Activated naive CD4-positive, alpha-beta T cell (primary cell): Measurements from ENCODE around the gene MEIKIN.
"Not testable (repeated sequence)": the region's sequence is repeated elsewhere in the genome, so short reads cannot be mapped to it uniquely, and the experiment has no call there.

Experiments
- DNase-seq, 4 experiments: peaks; one replicate each; lab custom pipeline; 2025; lab: John Stamatoyannopoulos, UW

The MEIKIN gene

DNA sequence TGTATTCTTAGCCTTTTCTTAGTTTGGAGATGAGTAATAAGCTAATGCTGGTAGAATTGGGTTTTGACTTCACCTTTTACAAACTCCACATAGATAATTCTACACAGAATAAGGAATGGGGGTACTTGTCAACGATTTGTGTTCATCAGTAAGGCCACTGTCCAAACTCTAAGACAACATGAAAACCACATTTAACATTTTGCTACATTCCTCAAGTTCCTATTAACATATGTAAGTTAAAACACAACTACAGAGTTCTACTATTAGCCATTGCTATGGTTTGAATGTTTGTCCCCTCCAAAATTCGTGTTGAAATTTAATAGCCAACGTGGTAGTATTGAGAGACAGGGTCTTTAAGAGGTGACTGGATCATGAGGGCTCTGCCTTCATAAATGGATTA is 31.9 kb downstream of the MEIKIN start:
- no peak for DNase-seq

DNA sequence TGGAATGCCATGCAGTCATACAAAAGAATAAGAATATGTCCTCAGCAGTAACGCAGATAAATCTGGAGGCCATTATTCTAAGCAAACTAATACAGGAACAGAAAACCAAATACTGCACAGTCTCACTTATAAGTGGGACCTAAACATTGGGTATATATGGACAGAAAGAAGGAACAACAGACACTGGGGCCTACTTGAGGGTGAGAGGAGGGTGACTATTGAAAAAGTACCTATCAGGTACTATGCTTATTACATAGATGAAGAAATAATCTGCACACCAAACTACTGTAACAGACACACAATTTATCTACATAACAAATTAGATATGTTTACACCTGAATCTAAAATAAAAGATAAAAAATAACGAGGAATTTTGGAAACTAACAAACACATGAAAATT is 38.8 kb downstream of the MEIKIN start:
- no peak for DNase-seq

DNA sequence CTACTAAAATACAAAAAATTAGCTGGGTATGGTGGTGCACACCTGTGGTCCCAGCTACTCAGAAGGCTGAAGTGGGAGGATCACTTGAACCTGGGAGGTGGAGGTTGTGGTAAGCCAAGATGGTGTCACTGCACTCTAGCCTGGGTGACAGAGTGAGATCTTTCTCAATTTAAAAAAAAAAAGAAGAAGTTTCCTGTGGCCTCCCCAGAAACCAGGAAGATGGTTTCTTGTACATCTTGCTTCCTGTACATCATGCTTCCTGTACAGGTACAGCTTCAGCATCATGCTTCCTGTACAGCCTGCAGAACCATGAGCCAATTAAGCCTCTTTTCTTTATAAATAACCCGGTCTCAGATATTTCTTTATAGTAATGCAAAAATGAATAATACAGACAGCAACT is 43.2 kb downstream of the MEIKIN start:
- DNase-seq, result not testable (repeated sequence)

DNA sequence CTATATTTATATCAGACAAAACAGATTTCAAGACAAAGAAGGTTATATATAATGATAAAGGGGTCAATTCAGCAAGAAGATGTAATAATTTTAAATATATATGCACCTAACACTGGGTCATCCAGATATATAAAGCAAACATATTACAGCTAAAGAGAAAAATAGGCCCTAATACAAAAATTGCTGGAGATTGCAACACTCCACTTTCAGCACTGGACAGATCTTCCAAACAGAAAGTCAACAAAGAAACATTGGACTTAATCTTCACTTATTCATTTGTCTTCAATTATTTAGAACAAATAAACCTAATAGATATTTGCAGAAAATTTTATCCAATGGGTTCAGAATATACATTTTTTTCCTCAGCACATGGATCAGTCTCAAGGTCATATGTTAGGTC is 45.8 kb downstream of the MEIKIN start:
- DNase-seq, result no peak

DNA sequence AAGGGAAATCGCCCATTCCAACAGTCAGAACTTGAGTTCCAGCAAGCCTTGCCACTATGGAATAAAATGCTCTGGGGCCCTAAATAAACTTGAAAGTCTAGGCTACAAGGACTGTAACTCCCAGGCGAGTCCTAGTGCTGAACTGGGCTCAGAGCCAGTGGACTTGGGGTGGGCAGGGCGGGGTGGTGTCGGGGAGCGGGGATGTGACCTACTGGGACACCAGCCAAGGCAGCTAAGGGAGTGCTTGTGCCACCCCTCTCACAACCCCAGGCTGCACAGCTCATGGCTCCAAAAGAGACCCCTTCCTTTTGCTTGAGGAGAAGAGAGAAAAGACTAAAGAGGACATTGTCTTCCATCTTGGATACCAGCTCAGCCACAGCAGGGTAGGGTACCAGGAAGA is 61.5 kb downstream of the MEIKIN start:
- DNase-seq, result no peak

DNA sequence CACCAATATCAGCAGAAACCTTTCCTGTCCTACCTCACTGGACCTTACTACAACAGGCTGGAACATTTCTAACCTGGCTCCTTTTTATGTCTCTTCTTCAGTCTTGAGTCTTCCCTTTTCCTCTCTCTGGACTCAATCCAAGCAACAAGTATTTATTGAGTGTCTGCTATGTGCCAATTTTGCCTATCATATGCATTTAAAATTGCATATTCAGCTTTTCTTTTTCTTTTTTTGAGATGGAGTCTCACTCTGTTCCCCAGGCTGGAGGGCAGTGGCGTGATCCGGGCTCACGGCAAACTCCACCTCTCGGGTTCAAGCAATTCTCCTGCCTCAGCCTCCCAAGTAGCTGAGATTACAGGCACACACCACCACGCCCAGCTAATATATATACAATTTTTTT is 65.8 kb downstream of the MEIKIN start:
- DNase-seq, result no peak

DNA sequence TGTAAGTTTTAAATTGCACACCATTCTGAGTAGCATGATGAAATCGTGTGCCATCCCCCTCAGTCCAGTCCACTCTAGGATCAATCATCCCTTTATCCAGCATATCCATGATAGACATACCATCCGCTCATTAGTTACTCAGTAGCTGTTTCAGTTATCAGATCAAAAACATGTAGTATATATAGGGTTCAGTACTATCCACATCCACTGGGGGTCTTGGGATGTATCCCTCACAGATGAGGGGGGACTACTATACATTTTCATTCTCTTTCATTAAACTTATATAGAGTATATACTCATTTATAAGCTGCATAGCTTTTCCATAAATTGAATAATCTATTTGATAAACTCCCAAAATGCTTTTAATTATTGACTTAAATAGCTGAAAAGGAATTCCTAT is 67.6 kb downstream of the MEIKIN start:
- DNase-seq, result no peak

DNA sequence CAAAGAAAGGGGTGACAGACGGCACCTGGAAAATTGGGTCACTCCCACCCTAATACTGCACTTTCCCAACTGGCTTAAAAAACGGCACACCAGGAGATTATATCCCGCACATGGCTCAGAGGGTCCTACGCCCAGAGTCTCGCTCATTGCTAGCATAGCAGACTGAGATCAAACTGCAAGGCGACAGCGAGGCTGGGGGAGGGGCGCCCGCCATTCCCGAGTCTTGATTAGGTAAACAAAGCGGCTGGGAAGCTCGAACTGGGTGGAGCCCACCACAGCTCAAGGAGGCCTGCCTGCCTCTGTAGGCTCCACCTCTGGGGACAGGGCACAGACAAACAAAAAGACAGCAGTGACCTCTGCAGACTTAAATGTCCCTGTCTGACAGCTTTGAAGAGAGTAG is 74.2 kb downstream of the MEIKIN start:
- DNase-seq, result not testable (repeated sequence)

DNA sequence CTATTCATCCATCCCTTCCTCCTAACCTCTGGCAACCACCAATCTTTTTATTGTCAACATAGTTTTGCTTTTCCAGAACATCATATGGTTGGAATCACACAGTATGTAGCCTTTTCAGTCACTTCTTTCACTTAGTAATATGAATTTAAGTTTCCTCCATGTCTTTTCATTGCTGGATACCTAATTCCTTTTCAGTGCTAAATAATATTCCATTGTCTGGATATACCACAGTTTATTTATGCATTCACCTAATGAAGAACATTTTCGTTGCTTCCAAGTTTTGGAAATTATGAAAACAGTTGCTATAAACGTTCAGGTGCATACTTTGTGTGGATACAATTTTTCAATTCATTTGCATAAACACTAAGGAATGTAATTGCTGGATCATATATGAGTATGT is 77.9 kb downstream of the MEIKIN start:
- DNase-seq, result no peak

DNA sequence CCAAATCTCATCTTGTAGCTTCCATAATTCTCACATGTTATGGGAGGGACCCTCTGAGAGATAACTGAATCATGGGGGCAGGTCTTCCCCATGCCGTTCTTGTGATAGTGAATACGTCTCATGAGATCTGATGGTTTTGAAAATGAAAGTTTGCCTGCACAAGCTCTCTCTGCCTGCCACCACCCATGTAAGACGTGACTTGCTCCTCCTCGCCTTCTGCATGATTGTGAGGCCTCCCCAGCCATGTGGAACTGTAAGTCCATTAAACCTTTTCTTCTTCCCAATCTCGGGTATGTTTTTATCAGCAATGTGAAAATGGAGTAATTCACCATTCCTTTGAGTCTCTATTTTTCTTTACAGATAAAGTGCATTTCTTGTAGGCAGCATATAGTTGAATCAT is 81.8 kb downstream of the MEIKIN start:
- DNase-seq, result no peak

DNA sequence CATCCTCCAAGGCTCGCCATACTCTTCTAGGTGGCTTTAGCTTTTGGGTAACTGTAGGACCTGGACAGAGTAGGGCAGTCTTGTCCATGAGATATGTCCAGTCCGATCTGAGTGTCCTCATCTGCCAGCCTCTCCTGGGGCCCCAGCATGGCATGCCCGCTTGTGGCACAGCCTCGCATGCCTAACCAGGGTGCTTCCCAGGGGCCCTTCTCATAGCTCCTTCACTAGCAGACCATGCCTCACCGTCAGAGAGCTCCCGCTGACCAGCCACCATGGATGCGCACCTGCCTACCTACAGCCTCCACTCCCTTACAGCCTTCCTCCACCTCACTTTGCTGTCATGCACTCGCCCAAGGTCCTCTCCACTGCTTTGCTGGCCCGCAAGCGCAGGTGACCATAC is 88.1 kb downstream of the MEIKIN start:
- no peak for DNase-seq

DNA sequence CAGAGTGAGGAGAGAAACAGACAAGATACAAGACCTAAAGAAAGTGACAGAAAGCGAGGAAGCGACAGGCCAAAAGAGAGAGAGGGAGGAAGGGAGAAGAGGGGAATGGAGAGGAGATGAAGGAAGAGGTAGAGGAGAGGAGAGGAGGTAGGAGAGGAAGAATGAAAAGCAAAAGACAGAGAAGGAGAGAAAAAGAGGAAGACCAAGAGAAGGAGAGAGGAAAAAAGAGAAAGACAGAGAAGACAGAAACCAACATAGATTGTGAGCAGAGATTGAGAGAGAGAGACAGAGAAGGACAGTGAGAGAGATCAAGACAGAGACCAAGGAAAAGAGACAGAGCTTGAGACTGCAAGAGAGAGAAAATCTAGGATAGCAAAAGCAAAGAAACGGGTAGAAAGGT is 90.0 kb downstream of the MEIKIN start:
- no peak for DNase-seq

DNA sequence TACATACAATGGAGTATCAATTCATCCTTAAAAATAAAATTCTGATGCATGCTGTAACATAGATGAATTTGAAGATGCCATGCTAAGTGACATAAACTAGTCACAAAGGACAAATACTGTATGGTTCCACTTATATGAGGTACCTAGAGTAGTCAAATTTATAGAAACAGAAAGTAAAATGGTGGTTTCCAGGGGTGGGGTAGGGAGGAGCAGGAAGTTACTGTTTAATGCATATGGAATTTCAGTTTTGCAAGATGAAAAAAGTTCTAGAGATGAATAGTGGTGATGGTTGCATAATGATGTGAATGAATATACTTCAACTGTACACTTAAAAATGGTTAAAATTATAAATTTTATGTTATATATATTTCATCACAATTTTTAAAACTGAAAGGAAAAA is 91.3 kb downstream of the MEIKIN start:
- no peak for DNase-seq

DNA sequence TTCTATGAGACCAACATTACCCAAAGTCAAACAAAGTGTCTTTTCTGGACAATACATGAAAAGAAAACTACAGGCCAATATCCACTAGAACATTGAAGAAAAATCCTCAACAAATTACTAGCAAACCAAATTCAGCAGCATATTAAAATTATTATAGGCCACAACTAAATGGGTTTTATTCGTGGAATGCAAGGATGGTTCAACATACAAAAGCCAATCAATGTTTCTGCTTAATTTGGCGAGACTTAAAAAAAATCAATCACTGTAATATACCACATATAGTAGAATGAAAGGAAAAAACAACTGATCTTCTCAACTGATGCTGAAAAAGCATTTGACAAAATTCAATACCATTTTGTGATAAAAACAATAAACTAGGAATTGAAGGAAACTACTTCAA is 96.8 kb downstream of the MEIKIN start:
- DNase-seq, result no peak

DNA sequence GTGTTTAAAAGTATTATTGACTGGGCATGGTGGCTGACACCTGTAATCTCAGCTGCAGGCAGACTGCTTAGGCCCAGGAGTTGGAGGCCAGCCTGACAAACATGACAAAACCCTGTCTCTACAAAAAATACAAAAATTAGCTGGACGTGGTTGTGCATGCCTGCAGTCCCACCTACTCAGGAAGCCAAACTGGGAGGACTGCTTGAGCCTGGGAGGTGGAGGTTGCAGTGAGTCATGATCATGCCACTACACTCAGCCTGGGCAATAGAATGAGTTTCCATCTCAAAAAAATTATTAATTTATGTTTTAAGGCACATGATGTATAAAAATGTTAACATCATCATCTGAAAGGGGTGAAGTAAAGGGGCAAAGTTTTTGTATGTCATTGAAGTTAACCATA is 98.9 kb downstream of the MEIKIN start:
- no peak for DNase-seq

DNA sequence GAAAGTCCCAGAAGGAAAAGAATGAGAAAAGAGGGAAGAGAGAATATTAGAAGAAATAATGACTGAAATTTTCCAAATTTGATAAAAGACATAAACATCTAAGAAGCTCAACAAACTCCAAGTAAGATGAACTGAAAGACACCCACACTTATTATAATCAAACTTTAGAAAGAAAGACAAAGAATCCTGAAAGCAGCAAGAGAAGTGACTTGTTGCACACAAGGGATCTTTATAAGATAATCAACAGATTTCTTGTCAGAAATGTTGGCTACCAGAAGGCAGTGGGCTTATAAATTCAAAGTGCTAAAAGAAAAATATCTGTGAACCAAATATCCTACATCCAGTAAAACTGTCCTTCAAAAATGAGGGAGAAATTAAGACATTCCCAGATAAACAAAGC is 99.6 kb downstream of the MEIKIN start:
- DNase-seq, result no peak

DNA sequence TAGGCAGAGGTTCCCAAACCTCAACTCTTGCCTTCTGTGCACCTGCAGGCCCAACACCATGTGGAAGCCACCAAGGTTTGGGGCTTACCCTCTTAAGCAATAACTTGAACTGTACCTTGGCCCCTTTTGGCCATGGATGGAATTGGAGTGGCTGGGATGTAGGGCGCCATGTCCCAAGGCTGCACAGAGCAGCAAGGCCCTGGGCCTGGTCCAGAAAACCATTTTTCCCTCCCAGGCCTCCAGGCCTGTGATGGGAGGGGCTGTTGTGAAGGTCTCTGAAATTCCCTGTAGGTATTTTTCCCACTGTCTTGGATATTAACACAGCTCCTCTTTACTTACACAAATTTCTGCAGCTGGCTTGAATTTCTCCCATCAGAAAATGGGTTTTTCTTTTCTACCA is 102.5 kb downstream of the MEIKIN start:
- DNase-seq, result not testable (repeated sequence)

DNA sequence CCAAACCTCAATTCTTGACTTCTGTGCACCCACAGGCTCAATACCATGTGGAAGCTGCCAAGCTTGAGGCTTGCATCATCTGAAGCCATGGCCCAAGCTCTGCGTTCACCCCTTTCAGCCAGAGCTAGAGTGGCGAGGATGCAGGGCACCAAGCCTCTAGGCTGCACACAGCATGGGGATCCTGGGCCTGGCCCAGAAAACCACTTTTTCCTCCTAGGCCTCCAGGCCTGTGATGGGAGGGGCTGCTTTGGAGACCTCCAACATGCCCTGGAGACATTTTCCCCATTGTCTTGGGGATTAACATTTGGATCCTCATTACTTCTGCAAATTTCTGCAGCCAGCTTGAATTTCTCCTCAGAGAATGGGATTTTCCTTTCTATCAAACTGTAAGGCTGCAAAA is 112.8 kb downstream of the MEIKIN start:
- not testable (repeated sequence) for DNase-seq

DNA sequence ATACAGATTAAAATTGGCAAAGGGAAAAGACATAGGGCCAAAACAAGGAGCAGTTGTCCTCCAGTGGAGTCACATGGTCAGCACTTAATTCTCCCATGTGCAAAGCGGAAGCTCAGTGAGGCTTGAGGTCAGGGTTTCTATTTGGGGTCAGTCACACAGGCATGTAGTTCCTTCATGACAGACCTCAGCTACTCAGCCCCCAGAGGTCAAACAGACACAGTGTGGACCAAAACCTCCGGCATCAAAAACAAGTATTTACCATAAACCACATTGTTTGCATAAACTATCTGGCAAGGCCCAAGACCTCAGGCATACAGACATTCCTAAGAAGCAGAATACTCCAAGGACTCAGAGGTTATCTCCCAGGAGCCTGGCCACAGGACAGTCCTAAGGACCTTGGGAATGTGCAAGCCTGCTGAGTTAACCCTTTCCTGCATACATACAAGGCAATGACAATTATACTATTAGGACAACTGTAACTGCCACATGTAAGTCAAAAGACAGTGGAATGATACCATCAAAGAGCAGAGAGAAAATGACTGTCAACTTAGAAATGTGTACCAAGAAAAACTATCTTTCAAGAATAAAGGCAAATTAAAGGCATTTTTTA is 120.0 kb downstream of the MEIKIN start:
- no peak for DNase-seq

DNA sequence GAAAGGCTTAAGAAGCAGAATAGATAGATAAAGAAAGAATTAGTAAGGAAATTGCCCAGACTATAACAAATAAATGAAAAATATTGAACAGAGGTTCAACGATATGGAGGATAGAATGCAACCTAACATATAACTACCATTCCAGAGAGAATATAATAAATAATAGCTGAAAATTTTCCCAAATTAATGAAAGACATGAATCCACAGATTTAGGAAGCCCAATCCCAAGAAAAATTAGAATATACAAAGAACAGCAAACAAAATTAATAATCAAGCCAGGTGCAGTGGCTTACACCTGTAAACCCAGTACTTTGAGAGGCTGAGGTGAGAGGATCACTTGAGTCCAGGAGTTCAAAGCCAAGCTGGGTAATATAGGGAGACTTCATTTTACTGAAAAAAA is 120.8 kb downstream of the MEIKIN start:
- DNase-seq, result no peak

DNA sequence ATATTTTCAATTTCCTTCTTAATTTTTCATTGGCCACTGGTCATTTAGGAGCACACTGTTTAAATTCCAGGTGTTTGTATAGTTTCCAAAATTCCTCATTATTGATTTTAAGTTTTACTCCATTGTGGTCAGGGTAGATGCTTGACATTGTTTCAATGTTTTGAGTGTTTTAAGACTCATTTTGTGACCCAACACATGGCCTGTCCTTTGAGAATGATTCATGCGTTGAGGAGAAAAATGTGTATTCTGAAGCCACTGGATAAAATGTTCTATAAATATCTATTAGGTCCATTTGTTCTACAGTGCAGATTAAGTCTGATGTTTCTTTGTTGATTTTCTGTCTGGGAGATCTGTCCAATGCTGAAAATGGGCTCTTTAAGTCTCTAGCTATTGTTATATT is 124.2 kb downstream of the MEIKIN start:
- no peak for DNase-seq

DNA sequence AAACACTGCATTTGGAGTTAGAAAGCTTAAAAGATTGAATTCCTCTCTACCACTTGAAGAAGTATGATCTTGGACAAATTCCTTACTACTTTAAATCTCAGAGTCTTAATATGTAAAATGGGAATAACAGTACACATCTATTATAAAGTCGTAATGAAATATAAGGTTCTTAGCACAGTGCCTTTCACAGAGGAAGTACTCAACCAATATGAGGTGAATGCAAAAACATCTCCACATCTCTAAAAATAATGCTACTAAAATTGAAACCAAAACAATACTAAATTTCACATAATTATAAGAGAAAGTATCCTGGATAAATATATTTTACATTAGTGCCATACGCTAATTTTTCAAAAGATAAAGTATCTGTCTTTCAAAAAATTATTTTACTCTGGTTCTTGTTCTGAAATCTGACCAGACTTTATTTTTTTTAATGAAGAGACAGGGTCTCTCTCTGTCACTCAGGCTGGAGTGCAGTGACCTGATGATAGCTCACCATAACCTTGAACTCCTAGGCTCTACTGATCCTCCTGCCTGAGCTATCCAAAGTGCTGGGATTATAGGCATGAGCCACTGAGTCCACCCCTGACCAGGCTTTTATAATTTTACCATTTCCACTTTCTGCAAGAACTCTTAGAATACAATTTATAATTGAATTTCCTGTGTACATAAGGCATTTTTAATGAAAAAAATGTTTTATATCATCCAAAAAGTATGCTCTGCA is 127.3 kb downstream of the MEIKIN start:
- DNase-seq, result no peak

DNA sequence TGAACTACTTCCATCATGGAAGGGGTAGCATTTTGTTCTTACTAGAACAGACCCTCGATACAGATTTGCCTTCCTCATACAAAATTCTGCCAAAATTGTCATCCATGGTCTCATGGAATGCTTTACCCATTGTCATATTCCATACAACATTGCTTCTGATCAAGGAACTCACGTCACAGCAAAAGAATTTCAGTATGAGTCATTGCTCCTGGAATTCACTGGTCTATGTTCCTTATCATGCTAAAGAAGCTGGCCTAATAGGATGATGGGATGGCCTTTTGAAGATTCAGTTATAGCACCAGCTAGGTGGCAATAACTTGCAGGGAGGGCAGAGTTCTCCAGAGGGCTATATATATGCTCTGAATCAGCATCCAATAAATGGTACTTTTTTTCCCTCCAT is 130.5 kb downstream of the MEIKIN start:
- DNase-seq, result no peak
